ENCODE measurements around the gene EFCAB14.
"Not testable (repeated sequence)": the region's sequence is repeated elsewhere in the genome, so short reads cannot be mapped to it uniquely, and the experiment has no call there.

Gene EFCAB14

GRCh38 chr1:46657775-46658174 is 61.1 kb downstream of the EFCAB14 start:
- DNase-seq (ENCODE audit: low read depth in 4 of 4, low spot score in 1 of 4): no peak

GRCh38 chr1:46656643-46657042 is 62.3 kb downstream of the EFCAB14 start:
- no peak for DNase-seq (ENCODE audit: low read depth in 4 of 4, low spot score in 1 of 4)

GRCh38 chr1:46655848-46656247 is 63.1 kb downstream of the EFCAB14 start:
- no peak for DNase-seq (ENCODE audit: low read depth in 4 of 4, low spot score in 1 of 4)

- DNase-seq (ENCODE audit: low read depth in 4 of 4, low spot score in 1 of 4): not testable (repeated sequence)
Measured at GRCh38 chr1:46654698-46655097, 64.2 kb downstream of the EFCAB14 start.

GRCh38 chr1:46654012-46654411 is 64.9 kb downstream of the EFCAB14 start:
- no peak for DNase-seq (ENCODE audit: low read depth in 4 of 4, low spot score in 1 of 4)

GRCh38 chr1:46653405-46653958 is 65.4 kb downstream of the EFCAB14 start:
- no peak for DNase-seq (ENCODE audit: low read depth in 4 of 4, low spot score in 1 of 4)

- no peak for DNase-seq (ENCODE audit: low read depth in 4 of 4, low spot score in 1 of 4)
Measured at GRCh38 chr1:46652321-46653100, 66.4 kb downstream of the EFCAB14 start.

- not testable (repeated sequence) for DNase-seq (ENCODE audit: low read depth in 4 of 4, low spot score in 1 of 4)
Measured at GRCh38 chr1:46651152-46651551, 67.8 kb downstream of the EFCAB14 start.

GRCh38 chr1:46650491-46650890 is 68.4 kb downstream of the EFCAB14 start:
- no peak for DNase-seq (ENCODE audit: low read depth in 4 of 4, low spot score in 1 of 4)

- DNase-seq (ENCODE audit: low read depth in 4 of 4, low spot score in 1 of 4): no peak
Measured at GRCh38 chr1:46649764-46650163, 69.2 kb downstream of the EFCAB14 start.

- DNase-seq (ENCODE audit: low read depth in 4 of 4, low spot score in 1 of 4): no peak
Measured at GRCh38 chr1:46647611-46648010, 71.3 kb downstream of the EFCAB14 start.

GRCh38 chr1:46646844-46647243 is 72.1 kb downstream of the EFCAB14 start:
- DNase-seq (ENCODE audit: low read depth in 4 of 4, low spot score in 1 of 4): no peak

GRCh38 chr1:46646331-46646730 is 72.6 kb downstream of the EFCAB14 start:
- DNase-seq (ENCODE audit: low read depth in 4 of 4, low spot score in 1 of 4): no peak

- DNase-seq (ENCODE audit: low read depth in 4 of 4, low spot score in 1 of 4): no peak
Measured at GRCh38 chr1:46645815-46646214, 73.1 kb downstream of the EFCAB14 start.

GRCh38 chr1:46643368-46643775 is 75.5 kb downstream of the EFCAB14 start:
- DNase-seq (ENCODE audit: low read depth in 4 of 4, low spot score in 1 of 4): no peak

GRCh38 chr1:46642115-46642680 is 76.7 kb downstream of the EFCAB14 start:
- DNase-seq (ENCODE audit: low read depth in 4 of 4, low spot score in 1 of 4): no peak

GRCh38 chr1:46639547-46639946 is 79.4 kb downstream of the EFCAB14 start:
- DNase-seq (ENCODE audit: low read depth in 4 of 4, low spot score in 1 of 4): no peak

- DNase-seq (ENCODE audit: low read depth in 4 of 4, low spot score in 1 of 4): no peak
Measured at GRCh38 chr1:46638921-46639320, 80.0 kb downstream of the EFCAB14 start.

GRCh38 chr1:46637444-46638083 is 81.3 kb downstream of the EFCAB14 start:
- DNase-seq (ENCODE audit: low read depth in 4 of 4, low spot score in 1 of 4): no peak

- no peak for DNase-seq (ENCODE audit: low read depth in 4 of 4, low spot score in 1 of 4)
Measured at GRCh38 chr1:46635205-46635604, 83.7 kb downstream of the EFCAB14 start.

- no peak for DNase-seq (ENCODE audit: low read depth in 4 of 4, low spot score in 1 of 4)
Measured at GRCh38 chr1:46630719-46631118, 88.2 kb downstream of the EFCAB14 start.
